H9 (cell line): Measurements from ENCODE around the gene TCERG1L. TPM values are rescaled to one million over a fixed set of nuclear protein-coding genes. Genes with fewer than 3 reads are reported as not detected.

Experiments
- DNase-seq: peaks from one replicate; pipeline ENCODE4 v3.0.0-alpha.2; 2017
- H2AFZ ChIP-seq: one replicate; pipeline ENCODE4 v1.6.1; 2013; ENCODE audit warnings: mild to moderate bottlenecking, low read length, control low read depth, moderate library complexity
- H2AK5ac ChIP-seq: 2 replicates; pipeline ENCODE4 v1.6.1; 2013; ENCODE audit warnings: low read length, control low read depth, mixed read lengths; ENCODE audit not compliant: insufficient read length
- H2BK120ac ChIP-seq: one replicate; pipeline ENCODE4 v1.6.1; 2013; ENCODE audit warnings: low read depth, mild to moderate bottlenecking, low read length, control low read depth, inconsistent platforms; ENCODE audit not compliant: poor library complexity, severe bottlenecking
- H2BK12ac ChIP-seq: 2 replicates; pipeline ENCODE4 v1.6.1; 2013; ENCODE audit warnings: low read length, control low read depth, mixed read lengths, low read depth; ENCODE audit not compliant: insufficient read length
- H2BK15ac ChIP-seq: 2 replicates; pipeline ENCODE4 v1.6.1; 2013; ENCODE audit warnings: low read depth, low read length, control low read depth
- H2BK20ac ChIP-seq: one replicate; pipeline ENCODE4 v1.6.1; 2013; ENCODE audit warnings: low read depth, mild to moderate bottlenecking, low read length, control low read depth, inconsistent platforms; ENCODE audit not compliant: poor library complexity, severe bottlenecking
- H2BK5ac ChIP-seq: 2 replicates; pipeline ENCODE4 v1.6.1; 2013; ENCODE audit warnings: low read length, control low read depth, mixed read lengths; ENCODE audit not compliant: insufficient read length
- H3K14ac ChIP-seq: 2 replicates; pipeline ENCODE4 v1.6.1; 2013; ENCODE audit warnings: low read length, control low read depth; ENCODE audit not compliant: insufficient read depth
- H3K18ac ChIP-seq: 2 replicates; pipeline ENCODE4 v1.6.1; 2013; ENCODE audit warnings: low read depth, mild to moderate bottlenecking, mixed read lengths, low read length, control low read depth; ENCODE audit not compliant: insufficient read length
- H3K23ac ChIP-seq: 2 replicates; pipeline ENCODE4 v1.6.1; 2013; ENCODE audit warnings: low read length, control low read depth, mixed read lengths, low read depth; ENCODE audit not compliant: insufficient read length
- H3K23me2 ChIP-seq: 2 replicates; pipeline ENCODE4 v1.6.1; 2013; ENCODE audit warnings: low read depth, mild to moderate bottlenecking, mixed read lengths, low read length, control low read depth; ENCODE audit not compliant: insufficient read length, poor library complexity, severe bottlenecking
- H3K27ac ChIP-seq: 2 replicates; pipeline ENCODE4 v1.5.1; 2013; ENCODE audit warnings: low read length, control low read depth, mixed read lengths, low read depth; ENCODE audit not compliant: insufficient read length
- H3K27me3 ChIP-seq: 2 replicates; pipeline ENCODE4 v1.6.1; 2013; ENCODE audit warnings: low read length, control low read depth, inconsistent platforms; ENCODE audit not compliant: insufficient read depth
- H3K4ac ChIP-seq: 2 replicates; pipeline ENCODE4 v1.6.1; 2013; ENCODE audit warnings: low read depth, mild to moderate bottlenecking, control low read depth, inconsistent platforms, low read length, moderate library complexity
- H3K4me1 ChIP-seq: 2 replicates; pipeline ENCODE4 v1.6.1; 2013; ENCODE audit warnings: low read length, control low read depth, inconsistent platforms; ENCODE audit not compliant: insufficient read depth
- H3K4me2 ChIP-seq: 2 replicates; pipeline ENCODE4 v1.6.1; 2013; ENCODE audit warnings: low read length, control low read depth, mixed read lengths; ENCODE audit not compliant: insufficient read length, insufficient read depth
- H3K56ac ChIP-seq: 2 replicates; pipeline ENCODE4 v1.6.1; 2013; ENCODE audit warnings: low read depth, mild to moderate bottlenecking, mixed read lengths, low read length, control low read depth; ENCODE audit not compliant: insufficient read length
- H3K79me1 ChIP-seq: 2 replicates; pipeline ENCODE4 v1.6.1; 2013; ENCODE audit warnings: low read depth, mild to moderate bottlenecking, moderate library complexity, low read length, control low read depth, inconsistent platforms; ENCODE audit not compliant: insufficient read depth, poor library complexity, severe bottlenecking
- H3K79me2 ChIP-seq: 2 replicates; pipeline ENCODE4 v1.6.1; 2013; ENCODE audit warnings: low read length, control low read depth, inconsistent platforms; ENCODE audit not compliant: insufficient read depth
- H3K9ac ChIP-seq: 2 replicates; pipeline ENCODE4 v1.6.1; 2013; ENCODE audit warnings: low read length, control low read depth, mixed read lengths; ENCODE audit not compliant: insufficient read length; ENCODE audit errors: extremely low read depth
- H3K9me3 ChIP-seq: one replicate; pipeline ENCODE4 v1.6.1; 2013; ENCODE audit warnings: low read depth, low read length, inconsistent platforms; ENCODE audit not compliant: control insufficient read depth
- H3T11ph ChIP-seq: one replicate; pipeline ENCODE4 v1.6.1; 2013; ENCODE audit warnings: mild to moderate bottlenecking, low read length, control low read depth, inconsistent platforms
- H4K20me1 ChIP-seq: one replicate; pipeline ENCODE4 v1.6.1; 2013; ENCODE audit not compliant: control insufficient read depth, insufficient read length, insufficient read depth
- H4K5ac ChIP-seq: 2 replicates; pipeline ENCODE4 v1.6.1; 2013; ENCODE audit warnings: low read depth, mild to moderate bottlenecking, mixed read lengths, low read length, control low read depth; ENCODE audit not compliant: insufficient read length
- H4K8ac ChIP-seq: replicated peaks from 2 replicates; pipeline ENCODE4 v1.6.1; 2013; ENCODE audit warnings: low read length, control low read depth, mixed read lengths, low read depth; ENCODE audit not compliant: insufficient read length
- H4K91ac ChIP-seq: 2 replicates; pipeline ENCODE4 v1.6.1; 2013; ENCODE audit warnings: low read depth, mild to moderate bottlenecking, moderate library complexity, mixed read lengths, low read length, control low read depth; ENCODE audit not compliant: insufficient read length
- H3K27ac Mint-ChIP-seq, 3 experiments: 2 replicates in 2 of 3; 3 replicates in 1 of 3; pipeline ENCODE4 v1.8.0; 2020 to 2021; ENCODE audit warnings: mixed read lengths in 3 of 3, mild to moderate bottlenecking in 1 of 3, moderate library complexity in 1 of 3
- H3K27me3 Mint-ChIP-seq: 2 replicates; pipeline ENCODE4 v1.8.0; 2021; ENCODE audit warnings: low read depth, mild to moderate bottlenecking, moderate library complexity, mixed read lengths
- H3K36me3 Mint-ChIP-seq, 3 experiments: 2 replicates in 2 of 3; 3 replicates in 1 of 3; pipeline ENCODE4 v1.8.0; 2020 to 2021; ENCODE audit warnings: low read depth in 3 of 3, mixed read lengths in 3 of 3; ENCODE audit not compliant: insufficient read depth in 1 of 3
- H3K4me1 Mint-ChIP-seq, 2 experiments: 2 replicates each; pipeline ENCODE4 v1.8.0; 2020; ENCODE audit warnings: mixed read lengths in 2 of 2
- H3K4me3 Mint-ChIP-seq, 2 experiments: 2 replicates in 1 of 2; 3 replicates in 1 of 2; pipeline ENCODE4 v1.8.0; 2020 to 2021; ENCODE audit warnings: mild to moderate bottlenecking in 2 of 2, mixed read lengths in 2 of 2, moderate library complexity in 1 of 2
- H3K9me3 Mint-ChIP-seq, 2 experiments: 2 replicates in 1 of 2; 3 replicates in 1 of 2; pipeline ENCODE4 v1.8.0; 2020; ENCODE audit warnings: mild to moderate bottlenecking in 2 of 2, mixed read lengths in 2 of 2, moderate library complexity in 1 of 2
- CTCF ChIP-seq: fragments of 200-600 bp; sonication (generic); conservative IDR thresholded peaks from 3 replicates; pipeline ENCODE4 v1.8.0; 2021; ENCODE audit warnings: antibody characterized with exemption, mild to moderate bottlenecking
- WGBS: extraction: QIAGEN DNeasy Blood & Tissue Kit; methylation state at CpG from one replicate; pipeline ENCODE4 v1.1.7; 2013; ENCODE audit warnings: missing lambda C conversion rate, low lambda C conversion rate, mixed read lengths; ENCODE audit not compliant: insufficient read length; ENCODE audit errors: extremely low coverage; 5-methylcytosine and 5-hydroxymethylcytosine counted together
- total RNA-seq: library from RNA; stranded (reverse); gene quantifications from 2 replicates; pipeline ENCODE4 v1.2.1, GENCODE V29; 2021

The TCERG1L gene
- total RNA-seq, 1 experiment from 2014 or later, result 3.3 TPM

DNA sequence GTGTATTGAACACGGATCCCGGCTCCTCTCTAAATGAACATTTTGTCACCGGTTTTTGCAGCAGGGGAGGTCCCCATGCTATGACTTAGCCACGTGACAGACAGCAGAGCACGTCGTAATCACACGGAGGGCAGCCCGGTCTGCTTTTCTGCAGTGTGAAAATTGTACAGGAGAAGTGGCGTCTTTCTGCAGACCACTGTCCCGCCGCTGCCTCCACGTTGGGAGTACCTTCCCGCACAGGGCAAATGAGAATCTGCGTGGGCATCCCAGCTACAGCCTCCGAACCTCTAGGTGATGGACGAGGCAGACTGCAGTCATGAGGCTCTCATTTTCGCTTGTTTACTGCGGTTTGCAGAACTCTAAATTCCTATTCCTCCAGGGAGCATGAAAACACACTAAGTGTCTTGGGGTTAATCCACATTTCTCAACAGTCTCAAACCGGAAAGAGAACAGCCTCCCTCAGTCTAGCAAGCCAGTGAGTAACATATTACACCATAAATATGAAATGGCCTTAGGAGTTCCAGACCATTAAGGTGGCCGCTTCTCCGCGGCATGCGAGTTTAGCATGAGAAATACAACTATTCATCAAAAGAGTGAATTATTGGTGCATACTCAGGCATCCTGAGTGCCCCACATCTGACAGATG, 89.8 kb downstream of the TCERG1L start:
- no peak overlapping the region for H4K91ac ChIP-seq
- TF ChIP-seq CTCF, result no peak
- H3T11ph ChIP-seq, result no peak overlapping the region
- no peak for DNase-seq
- no peak overlapping the region for H2BK15ac ChIP-seq
- no peak overlapping the region for H2BK5ac ChIP-seq
- H4K8ac ChIP-seq, result no peak overlapping the region
- H4K20me1 ChIP-seq, result no peaks in the 10 kb centered on the region
- H3K4me2 ChIP-seq, result no peak overlapping the region
- no peak overlapping the region for H2BK20ac ChIP-seq
- no peak overlapping the region for H3K4ac ChIP-seq
- H3K27me3 ChIP-seq, result no peaks in the 10 kb centered on the region
- H2BK12ac ChIP-seq, result no peak overlapping the region
- no peak overlapping the region for H3K14ac ChIP-seq
- H3K27ac ChIP-seq, result no peak overlapping the region
- H3K79me1 ChIP-seq, result no peaks in the 10 kb centered on the region
- no peak overlapping the region for H2AK5ac ChIP-seq
- no peak overlapping the region for H3K23ac ChIP-seq
- H3K23me2 ChIP-seq, result no peaks in the 10 kb centered on the region
- peaks cover 4% of the 10 kb centered on the region in 2 experiments; a peak in 2 of 4 replicates for H3K4me1 Mint-ChIP-seq
- H3K27me3 Mint-ChIP-seq, result no peaks in the 10 kb centered on the region; the same call in none of the 2 replicates
- no peak overlapping the region for H2AFZ ChIP-seq
- no peak overlapping the region for H3K56ac ChIP-seq
- no peaks in the 10 kb centered on the region for H3K79me2 ChIP-seq
- H3K4me1 ChIP-seq, result no peaks in the 10 kb centered on the region
- no peak overlapping the region for H2BK120ac ChIP-seq
- H3K9ac ChIP-seq, result no peak overlapping the region
- no peak overlapping the region for H3K4me3 Mint-ChIP-seq
- H4K5ac ChIP-seq, result no peak overlapping the region
- H3K9me3 Mint-ChIP-seq, result no peaks in the 10 kb centered on the region
- no peaks in the 10 kb centered on the region for H3K36me3 Mint-ChIP-seq
- WGBS, result no CpG with 5 or more reads among the region's 23 CpGs
- no peak overlapping the region for H3K18ac ChIP-seq
- H3K9me3 ChIP-seq, result no peaks in the 10 kb centered on the region
- H3K27ac Mint-ChIP-seq, result no peak overlapping the region
